ENCODE data around the gene ENTPD8. TPM values are rescaled to one million over a fixed set of nuclear protein-coding genes. Genes with fewer than 3 reads are reported as not detected.

The ENTPD8 gene
- total and polyA plus RNA-seq, 2 donors (not counting 1 experiment from before 2014, with no cell fraction given) = under 0.01 TPM; not detected in 1

DNA sequence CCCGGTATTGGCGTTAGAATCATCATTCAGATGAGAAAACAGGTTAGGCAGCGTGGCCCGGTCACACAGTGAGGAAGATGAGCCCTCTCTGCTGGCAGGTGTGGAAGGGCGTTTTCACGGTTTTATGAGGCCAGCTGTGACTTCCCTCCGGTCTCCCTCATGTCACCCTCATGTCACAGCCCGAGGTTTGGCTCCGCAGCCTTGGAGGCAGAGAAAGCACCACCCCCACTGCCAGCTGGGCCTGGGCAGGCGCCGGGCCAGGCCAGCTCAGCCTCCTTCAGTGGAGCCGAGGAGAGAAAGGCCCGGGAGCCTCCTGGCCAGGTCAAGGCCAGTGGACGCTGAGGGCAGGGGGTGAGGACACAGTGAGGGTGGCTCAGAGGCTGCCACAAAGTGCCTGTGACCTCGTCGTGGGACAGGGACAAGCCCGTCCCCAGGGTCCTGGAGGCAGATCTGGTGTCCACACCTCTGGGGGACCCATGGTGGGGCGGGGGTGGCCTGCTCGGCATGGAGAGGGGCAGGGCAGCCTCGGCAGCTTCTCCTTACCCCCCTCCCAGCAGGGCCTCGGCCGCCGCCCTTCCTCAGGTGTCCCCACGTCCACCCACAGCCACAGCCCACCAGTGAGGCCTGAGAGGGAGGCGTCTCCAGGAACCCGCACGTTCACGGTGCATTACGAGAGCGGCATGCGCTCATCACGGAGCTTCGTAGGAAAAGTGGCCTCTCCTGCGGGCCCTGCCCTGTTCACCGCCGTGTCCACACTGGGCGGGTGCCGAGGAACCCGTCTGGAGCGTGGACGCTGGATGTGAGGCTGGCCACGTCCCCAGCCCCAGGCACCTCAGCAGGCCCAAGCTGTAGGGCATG, 50.4 kb downstream of the ENTPD8 start:
- Histone ChIP-seq H3K79me2 (ENCODE audit: control insufficient read depth, insufficient read depth, low read length) (no peaks in the 10 kb centered on the region), H3K4me1 (ENCODE audit: control insufficient read depth, extremely low read depth, insufficient read depth, low read length) (no peaks in the 10 kb centered on the region), H3K9me3 (ENCODE audit: control insufficient read depth, insufficient read depth, low read depth, low read length) (no peaks in the 10 kb centered on the region), H3K4me3 (replicated peaks in 1 of 4; ENCODE audit: control extremely low read depth in 1 of 4, insufficient read depth in 1 of 4, low read depth in 3 of 4, low read length in 4 of 4) (no peak overlapping the region), H3K36me3 (ENCODE audit: control insufficient read depth, insufficient read depth, low read length) (no peaks in the 10 kb centered on the region), H4K20me1 (ENCODE audit: control insufficient read depth, extremely low read depth, insufficient read depth, low read length) (no peaks in the 10 kb centered on the region), H3K27ac (ENCODE audit: insufficient read depth, low read length) (no peak overlapping the region), H2AFZ (ENCODE audit: low read length) (no peak overlapping the region), H3K4me2 (ENCODE audit: extremely low read depth, insufficient read depth, low read length) (no peak overlapping the region), H3K9ac (ENCODE audit: insufficient read depth, low read length) (no peak overlapping the region), H3K27me3 (ENCODE audit: control insufficient read depth, insufficient read depth, low read length) (no peaks in the 10 kb centered on the region)
- DNase-seq (ENCODE audit: low read depth in 2 of 2) = no peak
- no peak for TF ChIP-seq EZH2 (IDR thresholded peaks at IDR 0.05; ENCODE audit: low read length, missing control alignments)
- no peak for TF ChIP-seq CTCF (conservative IDR thresholded peaks at IDR 0.05 in 1 of 2, IDR thresholded peaks at IDR 0.05 in 1 of 2; ENCODE audit: low read depth in 1 of 2, low read length in 2 of 2)

DNA sequence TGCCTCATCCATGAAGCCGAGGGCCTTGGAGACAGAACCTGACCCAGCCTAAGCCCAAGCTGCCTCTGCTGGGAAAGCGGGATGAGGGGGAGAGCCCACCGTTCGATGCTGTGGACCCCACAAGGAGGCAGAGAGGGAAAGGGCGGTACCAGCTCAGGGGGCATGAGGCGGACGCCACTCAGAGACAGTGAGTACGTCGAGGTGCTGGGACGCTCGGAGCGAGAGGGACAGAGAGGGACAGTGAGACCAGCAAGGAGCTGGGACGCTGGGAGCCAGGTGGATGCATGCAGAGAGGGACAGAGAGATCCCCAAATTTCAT, 51.8 kb downstream of the ENTPD8 start:
- no peak for DNase-seq (ENCODE audit: low read depth in 2 of 2)
- H2AFZ ChIP-seq (ENCODE audit: low read length) = no peak overlapping the region
- H3K36me3 ChIP-seq (ENCODE audit: control insufficient read depth, insufficient read depth, low read length) = no peaks in the 10 kb centered on the region

More for the DNA sequence above, 51.8 kb downstream of the ENTPD8 start:
- Histone ChIP-seq H3K4me1 (ENCODE audit: control insufficient read depth, extremely low read depth, insufficient read depth, low read length) (no peaks in the 10 kb centered on the region), H3K9ac (ENCODE audit: insufficient read depth, low read length) (no peak overlapping the region), H3K27ac (ENCODE audit: insufficient read depth, low read length) (no peak overlapping the region), H3K4me2 (ENCODE audit: extremely low read depth, insufficient read depth, low read length) (no peak overlapping the region), H3K4me3 (replicated peaks in 1 of 4; ENCODE audit: control extremely low read depth in 1 of 4, insufficient read depth in 1 of 4, low read depth in 3 of 4, low read length in 4 of 4) (no peak overlapping the region), H3K27me3 (ENCODE audit: control insufficient read depth, insufficient read depth, low read length) (no peaks in the 10 kb centered on the region), H3K79me2 (ENCODE audit: control insufficient read depth, insufficient read depth, low read length) (no peaks in the 10 kb centered on the region), H4K20me1 (ENCODE audit: control insufficient read depth, extremely low read depth, insufficient read depth, low read length) (no peaks in the 10 kb centered on the region), H3K9me3 (ENCODE audit: control insufficient read depth, insufficient read depth, low read depth, low read length) (no peaks in the 10 kb centered on the region)
- no peak for TF ChIP-seq EZH2 (IDR thresholded peaks at IDR 0.05; ENCODE audit: low read length, missing control alignments)
- no peak for TF ChIP-seq CTCF (conservative IDR thresholded peaks at IDR 0.05 in 1 of 2, IDR thresholded peaks at IDR 0.05 in 1 of 2; ENCODE audit: low read depth in 1 of 2, low read length in 2 of 2)

Measured in fibroblast of lung (primary cell).